Nephron progenitor cell (in vitro differentiated cells): ENCODE data around the gene TFEB.

Source experiments
- DNase-seq: peaks from one replicate; pipeline ENCODE4 v3.0.0; 2021
- H3K27ac Mint-ChIP-seq: 2 replicates; pipeline ENCODE4 v1.8.0; 2021; ENCODE audit warnings: mild to moderate bottlenecking, moderate library complexity, mixed read lengths
- H3K27me3 Mint-ChIP-seq: 2 replicates; pipeline ENCODE4 v1.8.0; 2021; ENCODE audit warnings: mild to moderate bottlenecking, low read depth, mixed read lengths; ENCODE audit not compliant: poor library complexity
- H3K36me3 Mint-ChIP-seq: 2 replicates; pipeline ENCODE4 v1.8.0; 2021; ENCODE audit warnings: low read depth, mixed read lengths
- H3K4me1 Mint-ChIP-seq: 2 replicates; pipeline ENCODE4 v1.8.0; 2021; ENCODE audit warnings: mixed read lengths
- H3K4me3 Mint-ChIP-seq: 2 replicates; pipeline ENCODE4 v1.8.0; 2021; ENCODE audit warnings: mild to moderate bottlenecking, moderate library complexity, mixed read lengths
- H3K9me3 Mint-ChIP-seq: 2 replicates; pipeline ENCODE4 v1.8.0; 2021; ENCODE audit warnings: mild to moderate bottlenecking, moderate library complexity, mixed read lengths
- TF ChIP-seq, protein P1 (sequence below): fragments of 200-600 bp; sonication (generic); IDR thresholded peaks from 2 replicates; pipeline ENCODE4 v1.5.0; 2021; ENCODE audit warnings: antibody characterized with exemption

The TFEB gene

DNA sequence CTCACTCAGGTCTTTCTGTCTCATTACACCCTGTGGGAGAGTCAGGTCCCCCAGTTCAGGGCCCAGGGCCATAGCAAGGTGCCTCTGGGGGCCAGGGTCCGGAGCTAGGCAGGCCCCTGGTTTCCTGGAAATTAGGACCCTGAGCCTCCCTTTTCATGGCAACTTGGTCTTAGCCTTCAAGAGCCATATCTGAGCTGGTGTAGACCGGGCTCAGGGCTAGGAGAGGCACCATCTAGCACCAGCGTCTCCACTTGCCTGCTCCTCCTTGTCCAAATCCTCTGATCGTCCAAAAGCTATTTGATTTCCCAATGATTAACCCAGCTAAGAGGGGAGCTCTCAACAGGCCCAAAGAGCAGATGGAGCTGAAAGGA lies 91.5 kb downstream of the TFEB start:
- Mint-ChIP-seq H3K27ac (peak overlapping the region; percentile 84), H3K27me3 (peaks cover 3% of the 10 kb centered on the region), H3K4me3 (peak overlapping the region; percentile 61), H3K4me1 (peaks cover 86% of the 10 kb centered on the region), H3K9me3 (no peaks in the 10 kb centered on the region), H3K36me3 (peaks cover 38% of the 10 kb centered on the region)
- no peak for DNase-seq
- TF ChIP-seq, protein P1, sequence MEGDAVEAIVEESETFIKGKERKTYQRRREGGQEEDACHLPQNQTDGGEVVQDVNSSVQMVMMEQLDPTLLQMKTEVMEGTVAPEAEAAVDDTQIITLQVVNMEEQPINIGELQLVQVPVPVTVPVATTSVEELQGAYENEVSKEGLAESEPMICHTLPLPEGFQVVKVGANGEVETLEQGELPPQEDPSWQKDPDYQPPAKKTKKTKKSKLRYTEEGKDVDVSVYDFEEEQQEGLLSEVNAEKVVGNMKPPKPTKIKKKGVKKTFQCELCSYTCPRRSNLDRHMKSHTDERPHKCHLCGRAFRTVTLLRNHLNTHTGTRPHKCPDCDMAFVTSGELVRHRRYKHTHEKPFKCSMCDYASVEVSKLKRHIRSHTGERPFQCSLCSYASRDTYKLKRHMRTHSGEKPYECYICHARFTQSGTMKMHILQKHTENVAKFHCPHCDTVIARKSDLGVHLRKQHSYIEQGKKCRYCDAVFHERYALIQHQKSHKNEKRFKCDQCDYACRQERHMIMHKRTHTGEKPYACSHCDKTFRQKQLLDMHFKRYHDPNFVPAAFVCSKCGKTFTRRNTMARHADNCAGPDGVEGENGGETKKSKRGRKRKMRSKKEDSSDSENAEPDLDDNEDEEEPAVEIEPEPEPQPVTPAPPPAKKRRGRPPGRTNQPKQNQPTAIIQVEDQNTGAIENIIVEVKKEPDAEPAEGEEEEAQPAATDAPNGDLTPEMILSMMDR, result no peak

DNA sequence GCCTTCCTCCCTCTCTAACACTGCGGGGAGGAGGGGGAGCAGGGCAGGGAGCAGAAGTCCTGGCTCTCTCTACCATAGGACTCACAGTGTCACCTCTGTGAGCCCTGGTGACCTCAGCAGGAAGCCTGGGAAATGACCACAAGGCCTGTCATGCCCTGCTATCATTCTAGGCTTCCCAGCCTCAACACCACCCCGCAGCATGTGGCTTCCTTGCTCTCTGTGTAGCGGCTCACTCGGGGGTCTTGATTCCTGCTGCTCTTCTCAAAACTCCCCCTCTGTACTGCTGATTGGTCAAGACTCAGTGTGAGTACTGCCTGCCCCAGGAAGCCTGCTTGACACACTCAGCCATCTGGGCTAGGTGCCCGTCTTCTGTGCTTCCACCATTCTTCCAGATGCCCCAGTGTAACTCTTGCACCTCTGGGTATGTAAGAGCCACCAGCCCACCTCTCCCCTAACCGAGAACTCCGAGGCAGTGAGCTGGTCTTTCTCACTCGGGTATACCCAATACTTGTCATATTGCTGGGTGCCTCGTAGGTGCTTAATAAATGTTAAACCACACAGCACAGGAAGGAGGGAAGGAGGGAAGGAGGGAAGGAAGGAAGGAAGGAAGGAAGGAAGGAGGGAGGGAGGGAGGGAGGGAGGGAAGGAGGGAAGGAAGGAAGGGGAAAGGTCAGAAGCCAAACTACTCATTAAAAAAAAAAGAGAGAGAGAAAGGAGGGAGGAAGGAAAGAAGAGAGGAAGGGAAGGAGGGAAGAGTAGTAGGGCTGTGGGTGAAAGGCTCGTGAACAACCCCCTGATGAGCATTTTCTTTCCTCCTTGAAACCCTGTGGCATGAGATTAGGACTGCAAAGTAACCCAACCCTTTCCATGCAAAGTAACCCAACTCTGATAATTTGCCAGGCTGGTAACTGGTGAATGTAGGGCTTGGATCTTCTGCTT lies 92.2 kb downstream of the TFEB start:
- Mint-ChIP-seq H3K27me3 (peaks cover 3% of the 10 kb centered on the region), H3K9me3 (no peaks in the 10 kb centered on the region), H3K36me3 (peaks cover 33% of the 10 kb centered on the region), H3K4me3 (peak overlapping the region; percentile 74), H3K27ac (peak overlapping the region; percentile 84), H3K4me1 (peaks cover 80% of the 10 kb centered on the region)
- TF ChIP-seq, protein P1, result no peak
- no peak for DNase-seq

DNA sequence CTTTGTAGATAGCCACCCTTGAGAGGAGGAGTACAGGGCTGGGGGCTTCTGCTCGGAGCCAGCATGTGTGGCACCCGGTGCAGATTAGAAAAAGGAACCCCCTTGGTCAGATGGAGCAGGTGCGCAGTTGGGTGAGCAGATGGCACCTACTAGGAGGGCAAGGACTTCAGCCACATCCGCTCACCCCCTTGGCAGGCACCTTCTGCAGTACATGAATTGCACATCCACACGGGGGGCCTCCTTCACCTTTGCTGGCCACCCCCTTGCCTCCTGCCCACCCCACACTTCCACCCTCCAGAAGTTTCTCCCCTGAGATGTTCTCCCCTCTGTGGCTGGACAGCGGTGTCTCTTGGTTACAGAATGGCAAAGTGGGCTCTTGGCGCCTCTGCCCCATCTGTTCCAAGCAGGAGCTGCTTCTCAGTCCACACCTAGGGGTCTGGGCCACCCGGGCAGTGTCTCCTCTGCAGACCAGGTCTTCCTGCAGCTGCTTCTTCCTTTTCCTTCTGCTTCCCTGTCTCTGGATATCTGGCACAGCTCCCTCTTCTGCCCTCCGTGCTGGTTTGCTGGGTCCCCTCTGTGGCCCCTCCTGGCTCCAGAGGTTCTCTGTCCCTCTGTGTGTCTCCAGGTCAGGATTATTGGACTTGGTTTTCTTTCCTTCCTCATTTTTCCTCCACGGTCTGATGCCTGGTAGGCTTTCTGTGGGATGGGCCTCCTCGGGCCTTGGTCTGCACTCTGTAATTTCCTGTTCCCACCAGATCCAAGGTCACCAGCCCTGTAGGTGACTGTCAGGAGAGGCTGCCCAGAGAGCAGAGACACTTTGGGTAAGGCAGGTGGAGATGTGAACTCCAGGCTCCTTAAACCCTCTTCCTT lies 93.1 kb downstream of the TFEB start:
- peaks cover 27% of the 10 kb centered on the region for H3K36me3 Mint-ChIP-seq
- TF ChIP-seq, protein P1, result no peak

DNA sequence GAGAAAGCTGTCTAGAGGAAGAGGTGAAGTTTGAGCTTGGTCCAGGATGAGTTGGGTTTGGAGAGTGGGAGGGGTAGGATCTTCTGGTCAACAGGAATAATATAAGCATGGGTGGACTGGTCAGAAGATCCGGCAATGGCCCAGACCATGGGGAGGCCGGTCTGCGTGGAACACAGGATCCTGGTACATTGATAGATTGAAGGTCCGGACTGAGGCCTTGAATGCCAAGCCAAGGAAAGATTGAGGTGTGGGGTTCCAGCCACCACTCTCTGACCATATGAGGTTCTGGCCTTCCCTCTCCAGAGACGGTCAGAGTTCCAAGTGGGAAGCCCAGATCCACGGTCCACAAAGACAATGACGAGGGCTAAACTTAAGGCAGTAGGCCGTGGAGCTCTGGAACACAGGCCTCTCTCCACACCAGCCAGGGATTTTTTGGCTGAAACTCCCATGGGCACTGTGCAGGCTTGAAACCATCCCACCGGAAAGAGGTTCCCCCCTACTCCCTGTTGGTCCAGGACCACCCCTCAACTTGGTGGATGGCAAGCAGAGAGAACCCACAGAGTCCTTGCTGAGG lies 94.0 kb downstream of the TFEB start:
- TF ChIP-seq, protein P1, result no peak
- Mint-ChIP-seq H3K36me3 (peaks cover 19% of the 10 kb centered on the region), H3K27ac (peak overlapping the region; percentile 37), H3K9me3 (no peaks in the 10 kb centered on the region), H3K4me1 (peaks cover 85% of the 10 kb centered on the region), H3K4me3 (peak overlapping the region; percentile 62), H3K27me3 (peaks cover 13% of the 10 kb centered on the region)
- no peak for DNase-seq

More for the DNA sequence above, 93.1 kb downstream of the TFEB start:
- Mint-ChIP-seq H3K27me3 (peaks cover 8% of the 10 kb centered on the region), H3K4me3 (peak overlapping the region; percentile 74), H3K27ac (peak overlapping the region; percentile 8), H3K9me3 (no peaks in the 10 kb centered on the region), H3K4me1 (peaks cover 81% of the 10 kb centered on the region)
- no peak for DNase-seq

DNA sequence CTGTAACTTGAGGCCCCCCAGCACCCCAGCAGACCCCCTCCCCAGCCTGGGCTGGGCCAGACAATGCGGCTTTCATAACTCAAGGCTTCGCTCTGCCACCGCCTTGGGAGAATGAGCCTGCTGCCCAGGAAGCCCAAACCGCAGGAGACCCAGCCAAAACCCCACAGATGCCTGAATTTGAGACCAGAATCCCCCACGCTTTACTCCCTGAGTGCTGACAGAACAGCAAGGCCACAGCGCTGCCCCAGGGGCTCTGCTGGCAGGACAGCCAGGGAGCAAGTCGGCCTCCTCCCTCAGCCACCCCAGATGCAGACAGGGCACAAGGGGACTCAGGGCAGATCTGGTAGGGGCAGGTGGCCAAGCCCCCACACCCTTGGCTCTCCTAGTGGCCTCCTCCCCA lies 95.0 kb downstream of the TFEB start:
- Mint-ChIP-seq H3K4me3 (peak overlapping the region; percentile 86), H3K27me3 (peaks cover 24% of the 10 kb centered on the region), H3K36me3 (peaks cover 14% of the 10 kb centered on the region), H3K27ac (no peak overlapping the region), H3K9me3 (no peaks in the 10 kb centered on the region), H3K4me1 (peaks cover 79% of the 10 kb centered on the region)
- no peak for DNase-seq
- TF ChIP-seq, protein P1, result no peak
